Esophagus squamous epithelium (tissue), 5 donors: ENCODE data around the gene IMPG2. TPM values are rescaled to one million over a fixed set of nuclear protein-coding genes. Genes with fewer than 3 reads are reported as not detected.
A peak's percentile ranks its signal among the peaks of the same experiment; 100 is the strongest.

Experiments
- DNase-seq: peaks from one replicate; lab custom pipeline; 2025; lab: John Stamatoyannopoulos, UW
- H3K27ac ChIP-seq, 4 donors: fragments of 200-600 bp; sonication (generic); one replicate each; pipeline ENCODE4 v1.5.1; 2016 to 2019; ENCODE audit warnings: mild to moderate bottlenecking in 1 of 4
- H3K27me3 ChIP-seq, 4 donors: fragments of 200-600 bp; sonication (generic); 1 replicate in 3 of 4; 2 replicates in 1 of 4; pipeline versions ENCODE4 v1.5.1 to v1.6.0; 2017 to 2021; ENCODE audit warnings: antibody characterized with exemption in 1 of 4
- H3K36me3 ChIP-seq, 3 donors: fragments of 200-600 bp; sonication (generic); one replicate each; pipeline ENCODE4 v1.5.1; 2016 to 2019
- H3K4me1 ChIP-seq, 3 donors: fragments of 200-600 bp; sonication (generic); one replicate each; pipeline ENCODE4 v1.5.1; 2017 to 2019
- H3K4me3 ChIP-seq, 4 donors: fragments of 200-600 bp; sonication (generic); 1 replicate in 3 of 4; 2 replicates in 1 of 4; pipeline ENCODE4 v1.5.1; 2016 to 2019; ENCODE audit warnings: mild to moderate bottlenecking in 2 of 4, moderate library complexity in 1 of 4
- H3K9me3 ChIP-seq, 3 donors: fragments of 200-600 bp; sonication (generic); one replicate each; pipeline ENCODE4 v1.5.1; 2016 to 2019
- POLR2A ChIP-seq, 4 donors: fragments of 450-650 bp; IDR thresholded peaks; one replicate each; pipeline ENCODE4 v1.6.1; 2017; ENCODE audit warnings: antibody characterized with exemption in 4 of 4, mild to moderate bottlenecking in 4 of 4, moderate library complexity in 3 of 4
- WGBS, 2 donors: methylation state at CpG; one replicate each; pipeline ENCODE4 v1.1.5; 2018; 5-methylcytosine and 5-hydroxymethylcytosine counted together
- intact Hi-C: fragments of 100-400 bp; cut with DNase I; formaldehyde crosslinking; loops from one replicate; pipeline ENCODE4 v1.15.0; 2022
- total RNA-seq, 4 donors: library from RNA; depleted of rRNA; stranded (reverse); fragments of >200 nt; gene quantifications; one replicate each; pipeline ENCODE4 v1.1.0, GENCODE V29; 2016
- TF ChIP-seq, protein P1 (sequence below), 6 experiments: fragments of 450-650 bp in 4 of 6; fragments of 200-600 bp in 2 of 6; sonication (generic) in 2 of 6; IDR thresholded peaks; one replicate each; pipeline ENCODE4 v1.5.1; 2016 to 2019; ENCODE audit warnings: antibody characterized with exemption in 6 of 6, mild to moderate bottlenecking in 4 of 6, moderate library complexity in 4 of 6
- donor health status: DM: yes; HTN: yes; CAD: no.

Gene IMPG2
- total RNA-seq, 4 donors from 2014 or later, result 0.04 to 0.19 (median 0.09) TPM; not detected in 1

DNA sequence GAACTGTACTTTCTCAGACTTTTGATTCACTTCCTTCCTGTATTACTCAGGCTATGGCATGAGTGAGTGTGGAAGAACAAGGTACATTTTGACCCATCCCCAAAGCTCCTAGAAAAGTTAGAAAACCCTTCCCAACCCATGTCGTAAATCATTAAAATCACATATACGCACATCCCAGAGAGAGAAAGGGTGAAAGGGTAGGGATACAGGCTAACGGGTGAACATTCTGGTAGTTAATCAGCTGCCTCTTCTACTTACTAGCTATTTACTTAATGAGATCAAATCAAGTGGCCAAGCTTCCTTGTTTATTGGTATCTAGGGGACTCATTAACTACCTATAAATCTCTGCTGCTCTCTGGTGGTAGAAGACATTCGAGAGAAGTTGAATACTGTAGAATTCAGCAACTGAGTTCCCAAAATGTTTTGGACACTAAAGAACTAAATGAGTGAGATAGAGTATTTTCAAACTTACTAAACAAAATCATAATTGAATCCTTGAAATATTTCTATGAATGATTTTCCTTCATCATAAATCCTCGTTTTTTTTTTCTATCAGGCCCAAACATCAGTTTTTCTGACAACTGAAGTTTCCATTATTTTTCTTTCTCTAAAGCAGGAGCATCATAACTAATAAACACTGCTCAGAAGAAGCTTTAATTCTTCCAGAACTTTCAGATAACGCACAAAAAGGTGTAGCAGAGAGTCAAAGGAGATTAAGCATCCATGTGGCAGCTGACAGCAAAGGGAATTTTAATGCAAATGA lies 124.2 kb downstream of the IMPG2 start:
- Histone ChIP-seq H3K9me3 (no peaks in the 10 kb centered on the region), H3K27me3 (no peaks in the 10 kb centered on the region), H3K27ac (no peak overlapping the region), H3K4me3 (no peak overlapping the region), H3K4me1 (no peaks in the 10 kb centered on the region), H3K36me3 (no peaks in the 10 kb centered on the region)
- intact Hi-C loops, result loop anchor here (5.0 kb wide), 1 partner anchor 304 kb away; no protein-coding TSS in a partner anchor
- WGBS, 2 donors, result 44 to 45% methylated on average over 6 of the region's 6 CpGs
- no peak for TF ChIP-seq POLR2A (IDR thresholded peaks at IDR 0.05)
- TF ChIP-seq, protein P1, sequence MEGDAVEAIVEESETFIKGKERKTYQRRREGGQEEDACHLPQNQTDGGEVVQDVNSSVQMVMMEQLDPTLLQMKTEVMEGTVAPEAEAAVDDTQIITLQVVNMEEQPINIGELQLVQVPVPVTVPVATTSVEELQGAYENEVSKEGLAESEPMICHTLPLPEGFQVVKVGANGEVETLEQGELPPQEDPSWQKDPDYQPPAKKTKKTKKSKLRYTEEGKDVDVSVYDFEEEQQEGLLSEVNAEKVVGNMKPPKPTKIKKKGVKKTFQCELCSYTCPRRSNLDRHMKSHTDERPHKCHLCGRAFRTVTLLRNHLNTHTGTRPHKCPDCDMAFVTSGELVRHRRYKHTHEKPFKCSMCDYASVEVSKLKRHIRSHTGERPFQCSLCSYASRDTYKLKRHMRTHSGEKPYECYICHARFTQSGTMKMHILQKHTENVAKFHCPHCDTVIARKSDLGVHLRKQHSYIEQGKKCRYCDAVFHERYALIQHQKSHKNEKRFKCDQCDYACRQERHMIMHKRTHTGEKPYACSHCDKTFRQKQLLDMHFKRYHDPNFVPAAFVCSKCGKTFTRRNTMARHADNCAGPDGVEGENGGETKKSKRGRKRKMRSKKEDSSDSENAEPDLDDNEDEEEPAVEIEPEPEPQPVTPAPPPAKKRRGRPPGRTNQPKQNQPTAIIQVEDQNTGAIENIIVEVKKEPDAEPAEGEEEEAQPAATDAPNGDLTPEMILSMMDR (IDR thresholded peaks at IDR 0.05), result peak in 5 of 6 experiments; percentile 58 to 73 (median 66)
- no peak for DNase-seq

DNA sequence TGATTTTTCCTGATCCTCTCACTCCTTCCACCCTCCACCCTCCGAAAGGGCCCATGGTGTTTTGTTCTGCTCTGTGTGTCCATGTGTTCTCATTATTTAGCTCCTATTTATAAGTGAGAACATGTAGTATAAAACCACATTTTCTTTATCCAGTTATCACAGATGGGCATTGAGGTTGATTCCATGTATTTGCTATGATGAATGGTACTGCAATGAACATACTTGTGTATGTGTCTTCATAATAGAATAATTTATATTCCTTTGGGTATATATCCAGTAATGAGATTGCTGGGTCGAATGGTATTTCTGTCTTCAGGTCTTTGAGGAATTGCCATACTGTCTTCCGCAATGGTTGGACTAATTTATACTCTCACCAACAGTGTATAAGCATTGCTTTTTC lies 126.0 kb downstream of the IMPG2 start:
- no peak for TF ChIP-seq POLR2A (IDR thresholded peaks at IDR 0.05)
- H3K4me3 ChIP-seq, result no peak overlapping the region
- no peaks in the 10 kb centered on the region for H3K4me1 ChIP-seq
- no peak overlapping the region for H3K27ac ChIP-seq
- whole genome bisulfite sequencing, 2 donors, result 56 to 84% methylated on average over 3 of the region's 3 CpGs
- intact Hi-C loops, result no loop called here
- no peaks in the 10 kb centered on the region for H3K27me3 ChIP-seq
- no peaks in the 10 kb centered on the region for H3K9me3 ChIP-seq
- H3K36me3 ChIP-seq, result no peaks in the 10 kb centered on the region
- DNase-seq, result no peak

DNA sequence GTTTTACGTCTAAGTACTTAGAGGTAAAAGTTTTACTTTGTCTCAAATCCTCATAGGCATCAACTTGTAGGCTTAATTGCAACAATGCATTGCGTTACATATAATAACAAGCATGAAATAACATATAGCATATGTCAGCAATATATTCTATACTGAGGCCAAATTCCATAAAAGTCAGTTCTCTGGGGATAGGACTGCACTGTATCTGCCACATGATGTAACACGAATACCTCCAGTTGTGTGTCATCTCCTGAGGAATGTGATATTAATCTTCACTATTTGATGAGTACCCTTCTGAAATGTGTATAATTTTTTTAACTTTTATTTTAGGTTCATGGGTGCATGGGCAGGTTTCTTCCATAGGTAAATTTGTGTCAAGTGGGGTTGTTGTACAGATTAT lies 126.4 kb downstream of the IMPG2 start:
- DNase-seq, result no peak
- Histone ChIP-seq H3K9me3 (no peaks in the 10 kb centered on the region), H3K4me3 (no peak overlapping the region), H3K27me3 (no peaks in the 10 kb centered on the region), H3K27ac (no peak overlapping the region), H3K36me3 (no peaks in the 10 kb centered on the region), H3K4me1 (no peaks in the 10 kb centered on the region)
- TF ChIP-seq, protein P1 (IDR thresholded peaks at IDR 0.05), result no peak
- TF ChIP-seq POLR2A (IDR thresholded peaks at IDR 0.05), result no peak
- intact Hi-C loops, result no loop called here
- 76 to 78% methylated on average over 3 of the region's 3 CpGs for WGBS, 2 donors

DNA sequence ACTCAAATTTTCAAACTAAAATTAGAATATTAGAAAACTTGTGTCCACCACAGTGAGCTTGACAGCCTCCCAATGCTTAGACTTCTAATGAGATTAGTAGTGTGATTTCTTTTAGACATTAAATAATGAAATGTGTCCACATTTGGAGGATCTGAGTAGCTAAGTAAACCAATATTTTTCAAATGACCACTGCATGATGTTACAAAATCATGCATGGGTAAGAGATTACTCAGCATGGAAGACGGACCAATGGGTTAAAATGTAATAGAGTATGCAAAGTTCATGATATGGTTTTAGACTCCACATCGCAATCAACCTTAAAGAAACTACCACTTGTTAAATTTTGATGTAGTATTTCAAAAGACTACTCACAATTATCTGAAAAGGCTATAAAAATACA lies 130.6 kb downstream of the IMPG2 start:
- Histone ChIP-seq H3K4me3 (no peak overlapping the region), H3K27me3 (no peaks in the 10 kb centered on the region), H3K4me1 (no peaks in the 10 kb centered on the region), H3K9me3 (no peaks in the 10 kb centered on the region), H3K36me3 (no peaks in the 10 kb centered on the region), H3K27ac (no peak overlapping the region)
- WGBS, 2 donors, result 92 to 93% methylated on average over 2 of the region's 2 CpGs
- intact Hi-C loops, result no loop called here
- no peak for DNase-seq
- TF ChIP-seq POLR2A (IDR thresholded peaks at IDR 0.05), result no peak
- TF ChIP-seq, protein P1 (IDR thresholded peaks at IDR 0.05), result no peak

DNA sequence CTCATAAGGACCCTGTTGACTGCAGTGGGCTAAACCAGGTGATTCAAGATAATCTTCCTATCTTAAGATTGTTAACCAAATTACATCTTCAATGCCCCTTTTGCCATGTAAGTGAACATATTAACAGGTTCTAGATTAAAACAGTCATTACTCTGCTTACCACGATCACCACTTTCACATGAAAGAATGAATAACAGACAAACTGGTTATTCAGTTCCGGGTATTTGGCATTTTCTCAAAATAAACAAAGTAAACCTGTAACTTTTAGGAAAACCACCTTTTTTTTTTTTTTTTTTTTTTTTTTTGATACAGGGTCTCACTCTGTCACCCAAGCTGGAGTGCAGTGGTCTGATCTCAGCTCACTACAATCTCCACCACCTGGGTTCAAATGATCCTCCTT lies 131.2 kb downstream of the IMPG2 start:
- Histone ChIP-seq H3K36me3 (no peaks in the 10 kb centered on the region), H3K27ac (no peak overlapping the region), H3K9me3 (no peaks in the 10 kb centered on the region), H3K4me1 (no peaks in the 10 kb centered on the region), H3K4me3 (no peak overlapping the region), H3K27me3 (no peaks in the 10 kb centered on the region)
- WGBS, 2 donors, result 46 to 74% methylated on average over 2 of the region's 2 CpGs
- no peak for TF ChIP-seq POLR2A (IDR thresholded peaks at IDR 0.05)
- TF ChIP-seq, protein P1 (IDR thresholded peaks at IDR 0.05), result no peak
- intact Hi-C loops, result no loop called here
- DNase-seq, result no peak
